Thoracic aorta (tissue), 2 donors: ENCODE data around the gene TEX54. TPM values are rescaled to one million over a fixed set of nuclear protein-coding genes. Genes with fewer than 3 reads are reported as not detected.

ENCODE experiments used
- ATAC-seq: fragments of 150-250 bp; one replicate; pipeline ENCODE4 v1.8.0; 2017; ENCODE audit warnings: low read depth; ENCODE audit not compliant: insufficient number of reproducible peaks, low FRiP score
- DNase-seq: peaks from one replicate; pipeline ENCODE4 v3.0.0-alpha.2; 2020; ENCODE audit warnings: low spot score
- H3K27ac ChIP-seq, 2 donors: fragments of 200-600 bp; sonication (generic); 1 replicate in 1 of 2; 2 replicates in 1 of 2; pipeline ENCODE4 v1.5.1; 2016; ENCODE audit warnings: mild to moderate bottlenecking in 2 of 2, moderate library complexity in 2 of 2
- H3K27me3 ChIP-seq: fragments of 200-600 bp; sonication (generic); replicated peaks from 2 replicates; pipeline ENCODE4 v1.6.0; 2016; ENCODE audit warnings: mild to moderate bottlenecking; ENCODE audit not compliant: insufficient read depth
- H3K36me3 ChIP-seq: fragments of 200-600 bp; sonication (generic); one replicate; pipeline ENCODE4 v1.5.1; 2016
- H3K4me1 ChIP-seq, 2 donors: fragments of 200-600 bp; sonication (generic); 1 replicate in 1 of 2; 2 replicates in 1 of 2; pipeline versions ENCODE4 v1.5.1 to v1.6.0; 2016; ENCODE audit warnings: low read depth in 2 of 2, mild to moderate bottlenecking in 1 of 2; ENCODE audit not compliant: control insufficient read depth in 1 of 2
- H3K4me3 ChIP-seq: fragments of 200-600 bp; sonication (generic); 2 replicates; pipeline ENCODE4 v1.5.1; 2016; ENCODE audit warnings: mild to moderate bottlenecking
- H3K9me3 ChIP-seq: fragments of 200-600 bp; sonication (generic); 2 replicates; pipeline ENCODE4 v1.5.1; 2016
- CTCF ChIP-seq: fragments of 200-600 bp; sonication (generic); IDR thresholded peaks from one replicate; pipeline ENCODE4 v1.5.1; 2019; ENCODE audit warnings: antibody characterized with exemption
- total RNA-seq, 2 donors: library from RNA; depleted of rRNA; stranded (reverse); fragments of >200 nt; gene quantifications; one replicate each; pipeline versions ENCODE4 v1.1.0 to v1.2.3, GENCODE V29; 2016

The TEX54 gene
- total RNA-seq, 2 donors from 2014 or later, result not detected

- DNase-seq (no peak), ATAC-seq (no peak)
- no peak overlapping the region for H3K27ac ChIP-seq
- TF ChIP-seq CTCF, result no peak
- H3K27me3 ChIP-seq, result no peaks in the 10 kb centered on the region
- H3K4me3 ChIP-seq, result no peak overlapping the region
- peaks cover 32% of the 10 kb centered on the region for H3K36me3 ChIP-seq
- H3K4me1 ChIP-seq, result no peaks in the 10 kb centered on the region
- no peaks in the 10 kb centered on the region for H3K9me3 ChIP-seq
Observed at GRCh38 chr11:62816557-62816956, 16.1 kb downstream of the TEX54 start.

- peaks cover 0 to under 1% of the 10 kb centered on the region in 2 donors for H3K4me1 ChIP-seq
- no peak overlapping the region for H3K27ac ChIP-seq
- DNase-seq, result no peak
- peaks cover 6% of the 10 kb centered on the region for H3K36me3 ChIP-seq
- no peaks in the 10 kb centered on the region for H3K27me3 ChIP-seq
- H3K4me3 ChIP-seq, result no peak overlapping the region
- TF ChIP-seq CTCF, result no peak
- ATAC-seq, result no peak
- H3K9me3 ChIP-seq, result no peaks in the 10 kb centered on the region
Observed at GRCh38 chr11:62811659-62812058, 21.0 kb downstream of the TEX54 start.

- Histone ChIP-seq H3K27ac (no peak overlapping the region), H3K36me3 (peaks cover 6% of the 10 kb centered on the region), H3K9me3 (no peaks in the 10 kb centered on the region), H3K4me3 (no peak overlapping the region), H3K27me3 (no peaks in the 10 kb centered on the region), H3K4me1 (peaks cover 5 to 10% of the 10 kb centered on the region in 2 donors)
- ATAC-seq (no peak), DNase-seq (no peak)
- no peak for TF ChIP-seq CTCF
Observed at GRCh38 chr11:62810748-62811147, 21.9 kb downstream of the TEX54 start.

- peak overlapping the region; percentile 86 to 94 for H3K27ac ChIP-seq
- H3K36me3 ChIP-seq, result peaks cover 14% of the 10 kb centered on the region
- peaks cover 13 to 28% of the 10 kb centered on the region in 2 donors for H3K4me1 ChIP-seq
- peak overlapping the region; percentile 98 for H3K4me3 ChIP-seq
- no peak for ATAC-seq
- TF ChIP-seq CTCF, result no peak
- H3K27me3 ChIP-seq, result no peaks in the 10 kb centered on the region
- no peaks in the 10 kb centered on the region for H3K9me3 ChIP-seq
- no peak for DNase-seq
Observed at GRCh38 chr11:62806611-62807121, 26.0 kb downstream of the TEX54 start.

GRCh38 chr11:62805961-62806441 is 26.6 kb downstream of the TEX54 start:
- Histone ChIP-seq H3K27me3 (no peaks in the 10 kb centered on the region), H3K9me3 (no peaks in the 10 kb centered on the region), H3K27ac (peak overlapping the region; percentile 86 to 94), H3K4me1 (peaks cover 13 to 28% of the 10 kb centered on the region in 2 donors), H3K4me3 (peak overlapping the region; percentile 98), H3K36me3 (peaks cover 20% of the 10 kb centered on the region)
- no peak for TF ChIP-seq CTCF
- DNase-seq, result no peak
- ATAC-seq, result no peak
